GM23338 (cell line): ENCODE results near the gene MARCOL.

Experiments used
- CTCF ChIP-seq, 2 experiments: fragments of 200-600 bp in 1 of 2; sonication (generic) in 1 of 2; conservative IDR thresholded peaks; 2 replicates each; pipeline versions ENCODE4 v1.5.1 to v1.6.1; 2016 to 2017; ENCODE audit warnings: antibody characterized with exemption in 2 of 2, low read depth in 2 of 2, mild to moderate bottlenecking in 2 of 2, moderate library complexity in 1 of 2
- EZH2 ChIP-seq: fragments of 200-600 bp; sonication (generic); IDR thresholded peaks from one replicate; pipeline ENCODE4 v1.8.0; 2017; ENCODE audit warnings: antibody characterized with exemption, mild to moderate bottlenecking, low read depth; ENCODE audit not compliant: unreplicated experiment
- EZH2phosphoT487 ChIP-seq: fragments of 200-600 bp; sonication (generic); IDR thresholded peaks from one replicate; pipeline ENCODE4 v1.8.1; 2018; ENCODE audit warnings: antibody characterized with exemption; ENCODE audit not compliant: unreplicated experiment
- JUNB ChIP-seq: IDR thresholded peaks from one replicate; pipeline ENCODE4 v1.6.1; 2016; ENCODE audit warnings: antibody characterized with exemption; ENCODE audit not compliant: unreplicated experiment
- NANOG ChIP-seq: IDR thresholded peaks from 2 replicates; pipeline ENCODE4 v1.6.1; 2016; ENCODE audit warnings: antibody characterized with exemption, borderline replicate concordance
- POLR2AphosphoS5 ChIP-seq: IDR thresholded peaks from 2 replicates; pipeline ENCODE4 v1.6.1; 2016; ENCODE audit warnings: antibody characterized with exemption, low read depth
- STAT1 ChIP-seq: IDR thresholded peaks from one replicate; pipeline ENCODE4 v1.6.1; 2016; ENCODE audit warnings: antibody characterized with exemption; ENCODE audit not compliant: unreplicated experiment
- ZNF114 ChIP-seq: fragments of 250-450 bp; sonication (Bioruptor Pico); IDR thresholded peaks from 2 replicates; pipeline ENCODE4 v1.5.0; 2020; ENCODE audit warnings: mild to moderate bottlenecking, moderate library complexity
- ZNF462 ChIP-seq: fragments of 250-450 bp; sonication (Bioruptor Pico); IDR thresholded peaks from 2 replicates; pipeline ENCODE4 v1.5.0; 2020; ENCODE audit warnings: mild to moderate bottlenecking, moderate library complexity
- TF ChIP-seq, protein P1 (sequence below): IDR thresholded peaks from one replicate; pipeline ENCODE4 v1.6.1; 2018; ENCODE audit warnings: antibody characterized with exemption; ENCODE audit not compliant: unreplicated experiment

- TF ChIP-seq, protein P1, sequence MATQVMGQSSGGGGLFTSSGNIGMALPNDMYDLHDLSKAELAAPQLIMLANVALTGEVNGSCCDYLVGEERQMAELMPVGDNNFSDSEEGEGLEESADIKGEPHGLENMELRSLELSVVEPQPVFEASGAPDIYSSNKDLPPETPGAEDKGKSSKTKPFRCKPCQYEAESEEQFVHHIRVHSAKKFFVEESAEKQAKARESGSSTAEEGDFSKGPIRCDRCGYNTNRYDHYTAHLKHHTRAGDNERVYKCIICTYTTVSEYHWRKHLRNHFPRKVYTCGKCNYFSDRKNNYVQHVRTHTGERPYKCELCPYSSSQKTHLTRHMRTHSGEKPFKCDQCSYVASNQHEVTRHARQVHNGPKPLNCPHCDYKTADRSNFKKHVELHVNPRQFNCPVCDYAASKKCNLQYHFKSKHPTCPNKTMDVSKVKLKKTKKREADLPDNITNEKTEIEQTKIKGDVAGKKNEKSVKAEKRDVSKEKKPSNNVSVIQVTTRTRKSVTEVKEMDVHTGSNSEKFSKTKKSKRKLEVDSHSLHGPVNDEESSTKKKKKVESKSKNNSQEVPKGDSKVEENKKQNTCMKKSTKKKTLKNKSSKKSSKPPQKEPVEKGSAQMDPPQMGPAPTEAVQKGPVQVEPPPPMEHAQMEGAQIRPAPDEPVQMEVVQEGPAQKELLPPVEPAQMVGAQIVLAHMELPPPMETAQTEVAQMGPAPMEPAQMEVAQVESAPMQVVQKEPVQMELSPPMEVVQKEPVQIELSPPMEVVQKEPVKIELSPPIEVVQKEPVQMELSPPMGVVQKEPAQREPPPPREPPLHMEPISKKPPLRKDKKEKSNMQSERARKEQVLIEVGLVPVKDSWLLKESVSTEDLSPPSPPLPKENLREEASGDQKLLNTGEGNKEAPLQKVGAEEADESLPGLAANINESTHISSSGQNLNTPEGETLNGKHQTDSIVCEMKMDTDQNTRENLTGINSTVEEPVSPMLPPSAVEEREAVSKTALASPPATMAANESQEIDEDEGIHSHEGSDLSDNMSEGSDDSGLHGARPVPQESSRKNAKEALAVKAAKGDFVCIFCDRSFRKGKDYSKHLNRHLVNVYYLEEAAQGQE, result no peak
- TF ChIP-seq CTCF (conservative IDR thresholded peaks at IDR 0.05; ENCODE audit: low read depth in 2 of 2) (no peak), EZH2 (no peak), JUNB (no peak), POLR2AphosphoS5 (no peak), ZNF462 (no peak), STAT1 (no peak), EZH2phosphoT487 (no peak), NANOG (no peak), ZNF114 (CRISPR knock-in tag) (no peak)
Observed at GRCh38 chr5:148237785-148238417, 424 bp upstream of the MARCOL start.
